GM23338 (cell line): ENCODE data around the gene XYLB. TPM values are rescaled to one million over a fixed set of nuclear protein-coding genes. Genes with fewer than 3 reads are reported as not detected.

ENCODE experiments used
- ATAC-seq: fragments of 200-7000 bp; cut with Tn5 transposase; 3 replicates; pipeline ENCODE4 v1.9.1; 2020
- DNase-seq: peaks from one replicate; pipeline ENCODE4 v3.0.0-alpha.2; 2015; ENCODE audit warnings: low spot score
- H2AFZ ChIP-seq: fragments of 200-600 bp; sonication (generic); 2 replicates; pipeline ENCODE4 v1.8.0; 2016; ENCODE audit warnings: antibody characterized with exemption, mild to moderate bottlenecking, moderate library complexity
- H3F3A ChIP-seq: fragments of 200-600 bp; sonication (generic); replicated peaks from 2 replicates; pipeline ENCODE4 v1.8.0; 2017; ENCODE audit warnings: antibody characterized with exemption, mixed run types, low read depth
- H3K27ac ChIP-seq: fragments of 200-600 bp; sonication (generic); 2 replicates; pipeline ENCODE4 v1.6.1; 2016; ENCODE audit warnings: low read depth
- H3K27me3 ChIP-seq: fragments of 200-600 bp; sonication (generic); 2 replicates; pipeline ENCODE4 v1.8.0; 2016; ENCODE audit warnings: mild to moderate bottlenecking, mixed run types, moderate library complexity; ENCODE audit not compliant: insufficient read depth
- H3K36me3 ChIP-seq: fragments of 200-600 bp; sonication (generic); 2 replicates; pipeline ENCODE4 v1.8.0; 2016; ENCODE audit warnings: mild to moderate bottlenecking; ENCODE audit not compliant: insufficient read depth
- H3K4me1 ChIP-seq: fragments of 200-600 bp; sonication (generic); 2 replicates; pipeline ENCODE4 v1.8.0; 2016; ENCODE audit warnings: mild to moderate bottlenecking, moderate library complexity; ENCODE audit not compliant: insufficient read depth
- H3K4me2 ChIP-seq: fragments of 200-600 bp; sonication (generic); 2 replicates; pipeline ENCODE4 v1.7.1; 2017; ENCODE audit warnings: mixed run types
- H3K4me3 ChIP-seq: fragments of 200-600 bp; sonication (generic); 2 replicates; pipeline ENCODE4 v1.6.1; 2016; ENCODE audit warnings: mixed run types
- H3K79me2 ChIP-seq: fragments of 200-600 bp; sonication (generic); replicated peaks from 2 replicates; pipeline ENCODE4 v1.8.0; 2017; ENCODE audit warnings: mild to moderate bottlenecking; ENCODE audit not compliant: insufficient read depth
- H3K9me2 ChIP-seq: fragments of 200-600 bp; sonication (generic); 2 replicates; pipeline ENCODE4 v1.8.0; 2017; ENCODE audit not compliant: insufficient read depth
- H4K20me1 ChIP-seq: fragments of 200-600 bp; sonication (generic); replicated peaks from 2 replicates; pipeline ENCODE4 v1.8.0; 2017; ENCODE audit warnings: mild to moderate bottlenecking; ENCODE audit not compliant: insufficient read depth
- H3K27ac Mint-ChIP-seq: 2 replicates; pipeline ENCODE4 v1.8.0; 2020; ENCODE audit warnings: inconsistent platforms, mild to moderate bottlenecking, moderate library complexity, mixed read lengths
- H3K27me3 Mint-ChIP-seq: 3 replicates; pipeline ENCODE4 v1.8.0; 2022; ENCODE audit warnings: low read depth, mild to moderate bottlenecking, moderate library complexity, mixed read lengths, inconsistent platforms; ENCODE audit not compliant: insufficient read depth, poor library complexity
- H3K36me3 Mint-ChIP-seq: 3 replicates; pipeline ENCODE4 v1.8.0; 2021; ENCODE audit warnings: low read depth, mild to moderate bottlenecking, inconsistent platforms, moderate library complexity, mixed read lengths
- H3K4me1 Mint-ChIP-seq: 3 replicates; pipeline ENCODE4 v1.8.0; 2020; ENCODE audit warnings: mild to moderate bottlenecking, inconsistent platforms, mixed read lengths
- H3K4me3 Mint-ChIP-seq: 3 replicates; pipeline ENCODE4 v1.8.0; 2021; ENCODE audit warnings: moderate library complexity, mild to moderate bottlenecking, inconsistent platforms, mixed read lengths
- H3K9me3 Mint-ChIP-seq: 3 replicates; pipeline ENCODE4 v1.8.0; 2020; ENCODE audit warnings: moderate library complexity, mild to moderate bottlenecking, inconsistent platforms, mixed read lengths
- CREB1 ChIP-seq: fragments of 250-450 bp; sonication (Bioruptor Pico); IDR thresholded peaks from 2 replicates; pipeline ENCODE4 v1.5.0; 2020; ENCODE audit warnings: low read depth, mild to moderate bottlenecking, moderate library complexity
- EZH2 ChIP-seq: fragments of 200-600 bp; sonication (generic); IDR thresholded peaks from one replicate; pipeline ENCODE4 v1.8.0; 2017; ENCODE audit warnings: antibody characterized with exemption, mild to moderate bottlenecking, low read depth; ENCODE audit not compliant: unreplicated experiment
- EZH2phosphoT487 ChIP-seq: fragments of 200-600 bp; sonication (generic); IDR thresholded peaks from one replicate; pipeline ENCODE4 v1.8.1; 2018; ENCODE audit warnings: antibody characterized with exemption; ENCODE audit not compliant: unreplicated experiment
- NANOG ChIP-seq: IDR thresholded peaks from 2 replicates; pipeline ENCODE4 v1.6.1; 2016; ENCODE audit warnings: antibody characterized with exemption, borderline replicate concordance
- POLR2AphosphoS5 ChIP-seq: IDR thresholded peaks from 2 replicates; pipeline ENCODE4 v1.6.1; 2016; ENCODE audit warnings: antibody characterized with exemption, low read depth
- STAT1 ChIP-seq: IDR thresholded peaks from one replicate; pipeline ENCODE4 v1.6.1; 2016; ENCODE audit warnings: antibody characterized with exemption; ENCODE audit not compliant: unreplicated experiment
- ZNF114 ChIP-seq: fragments of 250-450 bp; sonication (Bioruptor Pico); IDR thresholded peaks from 2 replicates; pipeline ENCODE4 v1.5.0; 2020; ENCODE audit warnings: mild to moderate bottlenecking, moderate library complexity
- ZNF331 ChIP-seq: fragments of 250-450 bp; sonication (Bioruptor Pico); IDR thresholded peaks from 2 replicates; pipeline ENCODE4 v1.5.0; 2020; ENCODE audit warnings: low read depth, mild to moderate bottlenecking, moderate library complexity
- ZNF462 ChIP-seq: fragments of 250-450 bp; sonication (Bioruptor Pico); IDR thresholded peaks from 2 replicates; pipeline ENCODE4 v1.5.0; 2020; ENCODE audit warnings: mild to moderate bottlenecking, moderate library complexity
- polyA plus RNA-seq: library from polyadenylated mRNA; unstranded; fragments of >200 nt; fragmentation: Nextera tagmentation; extraction: Ambion mirVana; gene quantifications from 2 replicates; pipeline ENCODE4 v1.2.1, GENCODE V29; 2016
- total RNA-seq: library from RNA; depleted of rRNA; stranded (reverse); fragments of >200 nt; shearing (Covaris generic); gene quantifications from 2 replicates; pipeline ENCODE4 v1.2.3, GENCODE V29; 2014
- TF ChIP-seq, protein P1 (sequence below): IDR thresholded peaks from 2 replicates; pipeline ENCODE4 v1.6.1; 2016; ENCODE audit warnings: antibody characterized with exemption

XYLB gene
- total and polyA plus RNA-seq, 2 experiments from 2014 or later: 1.6 to 3.3 TPM

DNA sequence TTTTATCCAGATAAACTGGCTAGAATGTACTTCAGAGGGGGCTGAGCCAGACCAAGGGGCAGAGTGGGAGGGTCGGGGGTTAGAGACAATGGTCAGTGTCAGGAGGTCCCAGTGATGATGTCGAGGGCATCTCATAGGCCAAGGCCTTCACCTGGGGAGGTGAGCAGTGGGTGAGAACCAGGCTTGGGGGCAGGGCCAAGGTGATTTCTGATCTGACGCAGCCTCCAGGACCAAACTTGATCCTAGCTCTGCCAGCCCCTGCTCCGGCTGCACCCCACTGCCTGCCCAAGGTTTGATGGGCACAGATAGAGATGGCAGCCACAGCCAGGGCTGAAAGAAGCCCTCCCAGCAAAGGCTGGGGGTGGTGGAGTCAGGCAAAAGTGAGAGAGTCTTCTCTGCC is 14.9 kb downstream of the XYLB start (continued):
- TF ChIP-seq ZNF462 (CRISPR knock-in tag) (no peak), EZH2 (no peak), CREB1 (CRISPR knock-in tag) (no peak), NANOG (no peak), ZNF331 (no peak), ZNF114 (CRISPR knock-in tag) (no peak), STAT1 (no peak), POLR2AphosphoS5 (no peak)
- TF ChIP-seq, protein P1, sequence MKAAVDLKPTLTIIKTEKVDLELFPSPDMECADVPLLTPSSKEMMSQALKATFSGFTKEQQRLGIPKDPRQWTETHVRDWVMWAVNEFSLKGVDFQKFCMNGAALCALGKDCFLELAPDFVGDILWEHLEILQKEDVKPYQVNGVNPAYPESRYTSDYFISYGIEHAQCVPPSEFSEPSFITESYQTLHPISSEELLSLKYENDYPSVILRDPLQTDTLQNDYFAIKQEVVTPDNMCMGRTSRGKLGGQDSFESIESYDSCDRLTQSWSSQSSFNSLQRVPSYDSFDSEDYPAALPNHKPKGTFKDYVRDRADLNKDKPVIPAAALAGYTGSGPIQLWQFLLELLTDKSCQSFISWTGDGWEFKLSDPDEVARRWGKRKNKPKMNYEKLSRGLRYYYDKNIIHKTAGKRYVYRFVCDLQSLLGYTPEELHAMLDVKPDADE: no peak

DNA sequence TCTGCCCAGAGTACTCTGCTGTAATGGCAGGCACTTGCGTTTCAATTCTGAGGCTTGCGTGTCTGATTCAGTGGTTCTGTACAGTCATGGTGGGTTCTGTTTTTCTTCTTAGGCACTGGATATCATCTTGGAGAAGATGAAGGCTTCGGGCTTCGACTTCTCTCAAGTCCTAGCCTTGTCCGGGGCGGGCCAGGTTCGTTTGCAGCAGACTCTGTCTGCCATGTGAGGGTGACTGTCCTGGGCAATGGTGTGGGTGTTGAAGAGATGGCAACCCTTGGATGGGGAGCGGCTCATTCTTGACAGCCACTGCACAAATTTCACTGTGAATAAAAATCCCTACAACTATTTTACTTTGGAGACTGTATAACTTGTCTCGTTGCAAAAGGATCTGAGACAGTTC is 16.2 kb downstream of the XYLB start:
- H3K9me2 ChIP-seq: no peaks in the 10 kb centered on the region
- no peaks in the 10 kb centered on the region for H4K20me1 ChIP-seq
- H2AFZ ChIP-seq: no peak overlapping the region
- ATAC-seq (no peak), DNase-seq (no peak)
- H3K36me3 Mint-ChIP-seq: peaks cover 42% of the 10 kb centered on the region
- H3K27ac ChIP-seq: no peak overlapping the region
- peaks cover 19% of the 10 kb centered on the region for H3K9me3 Mint-ChIP-seq
- no peaks in the 10 kb centered on the region; the same call in 1 of the 2 replicates for H3K36me3 ChIP-seq
- no peaks in the 10 kb centered on the region for H3K79me2 ChIP-seq
- H3K27me3 ChIP-seq: no peaks in the 10 kb centered on the region
- no peak overlapping the region for H3K27ac Mint-ChIP-seq
- no peak overlapping the region for H3K4me3 Mint-ChIP-seq
- H3K4me3 ChIP-seq: no peak overlapping the region
- H3K4me1 Mint-ChIP-seq: no peaks in the 10 kb centered on the region
- no peaks in the 10 kb centered on the region for H3F3A ChIP-seq
- H3K4me2 ChIP-seq: no peak overlapping the region
- H3K4me1 ChIP-seq: no peaks in the 10 kb centered on the region
- no peaks in the 10 kb centered on the region for H3K27me3 Mint-ChIP-seq
- TF ChIP-seq EZH2phosphoT487 (no peak), ZNF114 (CRISPR knock-in tag) (no peak), ZNF462 (CRISPR knock-in tag) (no peak)
